Nasal cavity respiratory epithelium epithelial cell of viscerocranial mucosa (primary cell): ENCODE data around the gene CT47A1. TPM values are rescaled to one million over a fixed set of nuclear protein-coding genes. Genes with fewer than 3 reads are reported as not detected.

ENCODE experiments used
- total RNA-seq: library from RNA; depleted of rRNA; stranded (reverse); fragments of >200 nt; gene quantifications from 2 replicates; pipeline ENCODE4 v1.2.3, GENCODE V29; 2014

The CT47A1 gene
- not detected in 2 replicates for total RNA-seq

DNA sequence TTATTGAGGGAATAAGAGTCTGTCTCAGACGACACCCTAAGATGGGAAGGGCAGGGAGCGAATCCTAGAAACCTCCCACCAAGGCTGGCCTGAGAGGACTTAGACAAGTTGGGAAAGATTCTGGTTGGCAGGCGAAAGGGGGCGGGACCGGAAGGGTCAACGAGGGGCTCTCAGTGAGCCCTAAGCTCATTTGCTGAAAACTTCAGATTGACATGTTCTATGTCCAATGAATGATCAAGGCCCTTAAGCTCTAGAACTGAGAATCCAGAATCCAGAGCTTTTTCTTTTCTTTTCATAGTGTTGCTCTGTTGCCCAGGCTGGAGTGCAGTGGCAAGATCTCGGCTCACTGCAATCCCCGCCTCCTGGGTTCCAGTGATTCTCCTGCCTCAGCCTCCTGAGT, at the start of gene CT47A1:
Gene CT47A1, minus strand, starts transcription at position 101 of the 400 bp plus-strand sequence. CDS start 231 bp downstream, outside the sequence.

DNA sequence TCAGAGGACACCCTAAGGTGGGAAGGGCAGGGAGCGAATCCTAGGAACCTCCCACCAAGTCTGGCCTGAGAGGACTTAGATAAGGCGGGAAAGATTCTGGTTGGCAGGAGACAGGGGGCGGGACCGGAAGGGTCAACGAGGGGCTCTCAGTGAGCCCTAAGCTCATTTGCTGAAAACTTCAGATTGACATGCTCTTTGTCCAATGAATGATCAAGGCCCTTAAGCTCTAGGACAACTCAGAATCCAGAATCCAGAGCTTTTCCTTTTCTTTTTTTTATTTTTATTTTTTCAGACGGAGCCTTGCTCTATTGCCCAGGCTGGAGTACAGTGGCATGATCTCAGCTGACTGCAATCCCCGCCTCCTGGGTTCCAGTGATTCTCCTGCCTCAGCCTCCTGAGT, 29.1 kb downstream of the CT47A1 start, which contains the start of gene CT47A7:
Gene CT47A7, minus strand, starts transcription at position 101 of the 400 bp plus-strand sequence. CDS start 255 bp downstream, outside the sequence.

Other genes with a start within 250 kb of the CT47A1 start
- not detected in 2 replicates for gene CT47B1, start 109.9 kb downstream of the CT47A1 start, total RNA-seq
- gene CT47A11, start 48.6 kb downstream of the CT47A1 start, total RNA-seq = not detected in 2 replicates
- gene CT47A10, start 43.7 kb downstream of the CT47A1 start, total RNA-seq = not detected in 2 replicates
- not detected in 2 replicates for gene CT47A9, start 38.9 kb downstream of the CT47A1 start, total RNA-seq
- not detected in 2 replicates for gene CT47A8, start 34.0 kb downstream of the CT47A1 start, total RNA-seq
- not detected in 2 replicates for gene CT47A7, start 29.2 kb downstream of the CT47A1 start, total RNA-seq
- not detected in 2 replicates for gene CT47A6, start 24.3 kb downstream of the CT47A1 start, total RNA-seq
- gene CT47A5, start 19.4 kb downstream of the CT47A1 start, total RNA-seq = not detected in 2 replicates
- gene CT47A4, start 14.6 kb downstream of the CT47A1 start, total RNA-seq = not detected in 2 replicates
- not detected in 2 replicates for gene CT47A3, start 9.7 kb downstream of the CT47A1 start, total RNA-seq
- not detected in 2 replicates for gene CT47A2, start 4.8 kb downstream of the CT47A1 start, total RNA-seq
- 0.34 and 0.93 TPM in 2 replicates for gene GLUD2, start 61.9 kb upstream of the CT47A1 start, total RNA-seq